HepG2 (cell line): ENCODE results near the gene CTDSPL2. TPM values are rescaled to one million over a fixed set of nuclear protein-coding genes. Genes with fewer than 3 reads are reported as not detected.

Experiments
- CEBPB ChIP-seq: IDR thresholded peaks from 2 replicates; pipeline ENCODE4 v1.6.1; 2011; ENCODE audit warnings: low read depth, low read length, improper control_type of control experiment, borderline replicate concordance
- EP300 ChIP-seq, 3 experiments: sonication (generic) in 1 of 3; formaldehyde crosslinking in 1 of 3; IDR thresholded peaks; 2 replicates each; pipeline versions ENCODE4 v1.5.1 to v1.6.1; 2011 to 2020; ENCODE audit warnings: low read depth in 2 of 3, low read length in 2 of 3, borderline replicate concordance in 1 of 3, improper control_type of control experiment in 1 of 3, mild to moderate bottlenecking in 1 of 3, missing genetic modification reagents in 1 of 3, moderate library complexity in 1 of 3
- NFKBIZ ChIP-seq: IDR thresholded peaks from 2 replicates; pipeline ENCODE4 v1.6.1; 2018; ENCODE audit warnings: missing genetic modification reagents, missing compliant biosample characterization
- NKX3-1 ChIP-seq: sonication (generic); formaldehyde crosslinking; IDR thresholded peaks from 2 replicates; pipeline ENCODE4 v1.5.0; 2020; ENCODE audit warnings: missing genetic modification reagents
- RFXAP ChIP-seq: sonication (generic); formaldehyde crosslinking; IDR thresholded peaks from 2 replicates; pipeline ENCODE4 v1.4.0; 2020; ENCODE audit warnings: missing genetic modification reagents, borderline replicate concordance
- SETDB1 ChIP-seq: sonication (generic); formaldehyde crosslinking; IDR thresholded peaks from 2 replicates; pipeline ENCODE4 v1.5.1; 2020; ENCODE audit warnings: missing genetic modification reagents, mild to moderate bottlenecking, borderline replicate concordance
- SP140L ChIP-seq: sonication (generic); formaldehyde crosslinking; IDR thresholded peaks from 2 replicates; pipeline ENCODE4 v1.4.0; 2020; ENCODE audit warnings: missing genetic modification reagents, borderline replicate concordance
- ZNF101 ChIP-seq: sonication (generic); formaldehyde crosslinking; IDR thresholded peaks from 2 replicates; pipeline ENCODE4 v1.4.0; 2020; ENCODE audit warnings: mild to moderate bottlenecking, low read depth, missing genetic modification reagents, borderline replicate concordance
- ZNF441 ChIP-seq: sonication (generic); formaldehyde crosslinking; IDR thresholded peaks from 2 replicates; pipeline ENCODE4 v1.7.0; 2021; ENCODE audit warnings: missing genetic modification reagents, borderline replicate concordance
- ZNF7 ChIP-seq: IDR thresholded peaks from 2 replicates; pipeline ENCODE4 v1.6.1; 2016; ENCODE audit warnings: missing biosample characterization, missing genetic modification reagents
- ZNF850 ChIP-seq: sonication (generic); formaldehyde crosslinking; conservative IDR thresholded peaks from 2 replicates; pipeline ENCODE4 v1.9.0; 2021; ENCODE audit warnings: mild to moderate bottlenecking, missing genetic modification reagents
- polyA plus RNA-seq, 8 experiments: library from polyadenylated mRNA; depleted of rRNA in 3 of 8; stranded (reverse) in 7 of 8; unstranded in 1 of 8; fragments of >200 nt; fragmentation: Illumina TruSeq in 4 of 8; extraction: Trizol in 4 of 8; gene quantifications; 2 replicates each; pipeline versions ENCODE4 v1.2.1 to v1.2.3, GENCODE V29; 2011 to 2016; ENCODE audit warnings: low read depth in 4 of 8, missing spikeins in 1 of 8, mixed read lengths in 1 of 8; ENCODE audit not compliant: insufficient read depth in 1 of 8
- total RNA-seq, 5 experiments: library from RNA; depleted of rRNA; stranded (reverse); fragments of >200 nt; fragmentation: Illumina TruSeq; extraction: Trizol; gene quantifications; 2 replicates each; pipeline ENCODE4 v1.2.3, GENCODE V29; 2016; ENCODE audit warnings: low read depth in 1 of 5
- TF ChIP-seq, protein P1 (sequence below): sonication (generic); formaldehyde crosslinking; IDR thresholded peaks from 2 replicates; pipeline ENCODE4 v1.4.0; 2020; ENCODE audit warnings: missing genetic modification reagents
- TF ChIP-seq, protein P2 (sequence below): sonication (generic); formaldehyde crosslinking; IDR thresholded peaks from 2 replicates; pipeline ENCODE4 v1.8.0; 2022; ENCODE audit warnings: low read depth, missing genetic modification reagents
- TF ChIP-seq, protein P3 (sequence below): sonication (generic); formaldehyde crosslinking; conservative IDR thresholded peaks from 2 replicates; pipeline ENCODE4 v1.8.0; 2022; ENCODE audit warnings: mild to moderate bottlenecking, moderate library complexity, missing genetic modification reagents
- TF ChIP-seq, protein P4 (sequence below): sonication (generic); formaldehyde crosslinking; IDR thresholded peaks from 2 replicates; pipeline ENCODE4 v1.8.0; 2022; ENCODE audit warnings: missing genetic modification reagents, mild to moderate bottlenecking, borderline replicate concordance

CTDSPL2 gene
- total and polyA plus RNA-seq, 2 of the 13 experiments (the other 11 are each of a cell fraction or from before 2014, with no cell fraction given): 37.4 to 56.2 TPM

DNA sequence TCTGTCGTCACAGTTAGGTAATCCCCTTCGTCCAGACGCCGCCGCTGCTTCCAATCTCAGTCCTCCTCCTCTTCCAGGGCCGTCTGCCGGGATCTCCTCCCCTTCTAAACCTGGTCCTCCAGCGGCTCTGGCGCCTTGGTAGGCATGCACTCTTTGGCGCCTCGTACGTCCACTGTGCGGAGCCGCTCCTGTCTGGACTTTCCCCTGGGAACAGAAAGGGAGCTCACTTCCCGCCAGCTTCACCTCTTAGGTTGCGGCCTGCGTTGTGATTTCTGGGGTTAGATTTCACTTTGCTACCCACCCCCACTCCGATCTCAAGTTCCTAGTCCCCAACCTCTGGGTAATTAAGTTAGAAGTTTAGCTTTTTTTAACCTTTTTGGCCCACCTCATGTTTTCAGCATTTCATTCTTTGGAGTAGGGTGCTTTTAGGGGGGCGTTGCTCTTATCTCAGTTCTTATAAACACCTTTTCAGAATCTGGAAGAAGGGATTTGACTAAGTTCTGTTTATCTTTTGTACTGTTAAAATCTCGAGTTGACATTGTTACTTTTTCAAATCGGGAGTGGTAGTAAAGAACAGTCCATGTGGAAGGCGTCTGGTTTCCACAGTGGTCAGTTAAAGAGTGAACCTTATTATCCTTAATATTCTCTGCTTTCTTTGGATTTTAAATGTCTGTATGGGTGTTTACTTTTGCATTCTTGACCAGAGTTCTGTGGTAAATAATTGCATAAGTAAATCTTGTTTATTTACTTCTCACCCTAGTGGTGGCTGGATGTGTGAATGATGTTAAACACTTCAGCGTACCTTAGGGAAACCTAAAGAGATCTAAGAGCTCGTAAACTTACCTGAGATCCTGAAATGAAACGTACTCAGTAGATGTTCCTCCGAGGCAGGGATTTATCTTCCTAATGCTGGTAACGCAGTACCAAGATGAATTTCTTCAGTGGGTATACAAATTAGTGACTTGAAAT, 611 bp downstream of the CTDSPL2 start (continued):
- TF ChIP-seq ZNF441 (CRISPR knock-in tag) (no peak), RFXAP (CRISPR knock-in tag) (peak; percentile 3; the same call in 1 of the 2 replicates), NKX3-1 (CRISPR knock-in tag) (no peak), NFKBIZ (CRISPR knock-in tag) (no peak), CEBPB (no peak), ZNF850 (CRISPR knock-in tag) (no peak), ZNF7 (no peak), EP300 (IDR thresholded peaks at IDR 0.05; ENCODE audit: low read depth in 2 of 2, low read length in 2 of 2) (no peak), EP300 (CRISPR knock-in tag; IDR thresholded peaks at IDR 0.05; ENCODE audit: borderline replicate concordance) (no peak), ZNF101 (CRISPR knock-in tag) (no peak), SETDB1 (no peak), SP140L (no peak)
- TF ChIP-seq, protein P1, sequence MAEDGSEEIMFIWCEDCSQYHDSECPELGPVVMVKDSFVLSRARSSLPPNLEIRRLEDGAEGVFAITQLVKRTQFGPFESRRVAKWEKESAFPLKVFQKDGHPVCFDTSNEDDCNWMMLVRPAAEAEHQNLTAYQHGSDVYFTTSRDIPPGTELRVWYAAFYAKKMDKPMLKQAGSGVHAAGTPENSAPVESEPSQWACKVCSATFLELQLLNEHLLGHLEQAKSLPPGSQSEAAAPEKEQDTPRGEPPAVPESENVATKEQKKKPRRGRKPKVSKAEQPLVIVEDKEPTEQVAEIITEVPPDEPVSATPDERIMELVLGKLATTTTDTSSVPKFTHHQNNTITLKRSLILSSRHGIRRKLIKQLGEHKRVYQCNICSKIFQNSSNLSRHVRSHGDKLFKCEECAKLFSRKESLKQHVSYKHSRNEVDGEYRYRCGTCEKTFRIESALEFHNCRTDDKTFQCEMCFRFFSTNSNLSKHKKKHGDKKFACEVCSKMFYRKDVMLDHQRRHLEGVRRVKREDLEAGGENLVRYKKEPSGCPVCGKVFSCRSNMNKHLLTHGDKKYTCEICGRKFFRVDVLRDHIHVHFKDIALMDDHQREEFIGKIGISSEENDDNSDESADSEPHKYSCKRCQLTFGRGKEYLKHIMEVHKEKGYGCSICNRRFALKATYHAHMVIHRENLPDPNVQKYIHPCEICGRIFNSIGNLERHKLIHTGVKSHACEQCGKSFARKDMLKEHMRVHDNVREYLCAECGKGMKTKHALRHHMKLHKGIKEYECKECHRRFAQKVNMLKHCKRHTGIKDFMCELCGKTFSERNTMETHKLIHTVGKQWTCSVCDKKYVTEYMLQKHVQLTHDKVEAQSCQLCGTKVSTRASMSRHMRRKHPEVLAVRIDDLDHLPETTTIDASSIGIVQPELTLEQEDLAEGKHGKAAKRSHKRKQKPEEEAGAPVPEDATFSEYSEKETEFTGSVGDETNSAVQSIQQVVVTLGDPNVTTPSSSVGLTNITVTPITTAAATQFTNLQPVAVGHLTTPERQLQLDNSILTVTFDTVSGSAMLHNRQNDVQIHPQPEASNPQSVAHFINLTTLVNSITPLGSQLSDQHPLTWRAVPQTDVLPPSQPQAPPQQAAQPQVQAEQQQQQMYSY: no peak
- TF ChIP-seq, protein P2, sequence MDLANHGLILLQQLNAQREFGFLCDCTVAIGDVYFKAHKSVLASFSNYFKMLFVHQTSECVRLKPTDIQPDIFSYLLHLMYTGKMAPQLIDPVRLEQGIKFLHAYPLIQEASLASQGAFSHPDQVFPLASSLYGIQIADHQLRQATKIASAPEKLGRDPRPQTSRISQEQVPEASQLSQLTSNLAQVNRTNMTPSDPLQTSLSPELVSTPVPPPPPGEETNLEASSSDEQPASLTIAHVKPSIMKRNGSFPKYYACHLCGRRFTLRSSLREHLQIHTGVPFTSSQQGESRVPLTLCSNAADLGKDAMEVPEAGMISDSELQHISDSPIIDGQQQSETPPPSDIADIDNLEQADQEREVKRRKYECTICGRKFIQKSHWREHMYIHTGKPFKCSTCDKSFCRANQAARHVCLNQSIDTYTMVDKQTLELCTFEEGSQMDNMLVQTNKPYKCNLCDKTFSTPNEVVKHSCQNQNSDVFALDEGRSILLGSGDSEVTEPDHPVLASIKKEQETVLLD (CRISPR knock-in tag): no peak
- TF ChIP-seq, protein P3, sequence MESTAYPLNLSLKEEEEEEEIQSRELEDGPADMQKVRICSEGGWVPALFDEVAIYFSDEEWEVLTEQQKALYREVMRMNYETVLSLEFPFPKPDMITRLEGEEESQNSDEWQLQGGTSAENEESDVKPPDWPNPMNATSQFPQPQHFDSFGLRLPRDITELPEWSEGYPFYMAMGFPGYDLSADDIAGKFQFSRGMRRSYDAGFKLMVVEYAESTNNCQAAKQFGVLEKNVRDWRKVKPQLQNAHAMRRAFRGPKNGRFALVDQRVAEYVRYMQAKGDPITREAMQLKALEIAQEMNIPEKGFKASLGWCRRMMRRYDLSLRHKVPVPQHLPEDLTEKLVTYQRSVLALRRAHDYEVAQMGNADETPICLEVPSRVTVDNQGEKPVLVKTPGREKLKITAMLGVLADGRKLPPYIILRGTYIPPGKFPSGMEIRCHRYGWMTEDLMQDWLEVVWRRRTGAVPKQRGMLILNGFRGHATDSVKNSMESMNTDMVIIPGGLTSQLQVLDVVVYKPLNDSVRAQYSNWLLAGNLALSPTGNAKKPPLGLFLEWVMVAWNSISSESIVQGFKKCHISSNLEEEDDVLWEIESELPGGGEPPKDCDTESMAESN (CRISPR knock-in tag): no peak
- TF ChIP-seq, protein P4, sequence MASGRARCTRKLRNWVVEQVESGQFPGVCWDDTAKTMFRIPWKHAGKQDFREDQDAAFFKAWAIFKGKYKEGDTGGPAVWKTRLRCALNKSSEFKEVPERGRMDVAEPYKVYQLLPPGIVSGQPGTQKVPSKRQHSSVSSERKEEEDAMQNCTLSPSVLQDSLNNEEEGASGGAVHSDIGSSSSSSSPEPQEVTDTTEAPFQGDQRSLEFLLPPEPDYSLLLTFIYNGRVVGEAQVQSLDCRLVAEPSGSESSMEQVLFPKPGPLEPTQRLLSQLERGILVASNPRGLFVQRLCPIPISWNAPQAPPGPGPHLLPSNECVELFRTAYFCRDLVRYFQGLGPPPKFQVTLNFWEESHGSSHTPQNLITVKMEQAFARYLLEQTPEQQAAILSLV (CRISPR knock-in tag): peak; percentile 47; the same call in 1 of the 2 replicates
